HepG2 (cell line): ENCODE data around the gene CFAP99. TPM values are rescaled to one million over a fixed set of nuclear protein-coding genes. Genes with fewer than 3 reads are reported as not detected.

Source experiments
- ATF4 ChIP-seq, 2 experiments: fragments of 450-650 bp in 1 of 2; sonication (generic) in 1 of 2; formaldehyde crosslinking; IDR thresholded peaks; 2 replicates each; pipeline versions ENCODE4 v1.5.0 to v1.8.0; 2020 to 2022; ENCODE audit warnings: mild to moderate bottlenecking in 1 of 2, missing genetic modification reagents in 1 of 2
- HIVEP1 ChIP-seq: sonication (generic); formaldehyde crosslinking; IDR thresholded peaks from 2 replicates; pipeline ENCODE4 v1.4.0; 2020; ENCODE audit warnings: mild to moderate bottlenecking, missing genetic modification reagents
- KDM5A ChIP-seq: fragments of 200-600 bp; sonication (generic); IDR thresholded peaks from 2 replicates; pipeline ENCODE4 v1.7.0; 2018; ENCODE audit warnings: antibody characterized with exemption, mild to moderate bottlenecking, low read length, borderline replicate concordance
- MAFF ChIP-seq: IDR thresholded peaks from 2 replicates; pipeline ENCODE4 v1.6.1; 2011; ENCODE audit warnings: low read depth, low read length, improper control_type of control experiment
- NFE2L1 ChIP-seq: sonication (generic); formaldehyde crosslinking; IDR thresholded peaks from 2 replicates; pipeline ENCODE4 v1.4.0; 2020; ENCODE audit warnings: missing genetic modification reagents, mild to moderate bottlenecking, borderline replicate concordance
- PHF20 ChIP-seq: sonication (generic); formaldehyde crosslinking; IDR thresholded peaks from 2 replicates; pipeline ENCODE4 v1.5.0; 2020; ENCODE audit warnings: mild to moderate bottlenecking, missing genetic modification reagents
- POLR2A ChIP-seq, 2 experiments: IDR thresholded peaks; 2 replicates each; pipeline ENCODE4 v1.6.1; 2011; ENCODE audit warnings: low read depth in 2 of 2, low read length in 2 of 2, mild to moderate bottlenecking in 1 of 2, moderate library complexity in 1 of 2; ENCODE audit not compliant: insufficient read depth in 1 of 2
- REPIN1 ChIP-seq: sonication (generic); formaldehyde crosslinking; IDR thresholded peaks from 2 replicates; pipeline ENCODE4 v1.8.0; 2022; ENCODE audit warnings: missing genetic modification reagents, low read depth, mild to moderate bottlenecking, borderline replicate concordance
- SALL2 ChIP-seq: sonication (generic); formaldehyde crosslinking; IDR thresholded peaks from 2 replicates; pipeline ENCODE4 v1.8.1; 2023; ENCODE audit warnings: mild to moderate bottlenecking, missing genetic modification reagents, inconsistent platforms
- SKIL ChIP-seq: sonication (generic); formaldehyde crosslinking; IDR thresholded peaks from 2 replicates; pipeline ENCODE4 v1.8.0; 2022; ENCODE audit warnings: missing genetic modification reagents, mild to moderate bottlenecking, moderate library complexity, borderline replicate concordance
- SMARCC2 ChIP-seq: fragments of 450-650 bp; IDR thresholded peaks from 2 replicates; pipeline ENCODE4 v1.6.1; 2017; ENCODE audit warnings: antibody characterized with exemption, mild to moderate bottlenecking
- SRSF1 ChIP-seq: fragments of 200-400 bp; formaldehyde crosslinking; optimal IDR thresholded peaks from 2 replicates; pipeline ENCODE3; 2017; ENCODE audit warnings: mild to moderate bottlenecking, low read depth, low read length, moderate library complexity
- TBX3 ChIP-seq: fragments of 450-650 bp; IDR thresholded peaks from 2 replicates; pipeline ENCODE4 v1.6.1; 2017; ENCODE audit warnings: antibody characterized with exemption, mild to moderate bottlenecking, inconsistent platforms, borderline replicate concordance
- TGIF2 ChIP-seq: IDR thresholded peaks from 2 replicates; pipeline ENCODE4 v1.6.1; 2016; ENCODE audit warnings: control low read depth, missing compliant biosample characterization
- THYN1 ChIP-seq: sonication (generic); formaldehyde crosslinking; IDR thresholded peaks from 2 replicates; pipeline ENCODE4 v1.8.1; 2023; ENCODE audit warnings: low read depth, mild to moderate bottlenecking, moderate library complexity, missing genetic modification reagents, borderline replicate concordance
- ZBTB42 ChIP-seq: sonication (generic); formaldehyde crosslinking; IDR thresholded peaks from 2 replicates; pipeline ENCODE4 v1.5.0; 2020; ENCODE audit warnings: mild to moderate bottlenecking, missing genetic modification reagents
- ZNF101 ChIP-seq: sonication (generic); formaldehyde crosslinking; IDR thresholded peaks from 2 replicates; pipeline ENCODE4 v1.4.0; 2020; ENCODE audit warnings: mild to moderate bottlenecking, low read depth, missing genetic modification reagents, borderline replicate concordance
- ZNF180 ChIP-seq: sonication (generic); formaldehyde crosslinking; IDR thresholded peaks from 2 replicates; pipeline ENCODE4 v1.4.0; 2020; ENCODE audit warnings: low read depth, missing genetic modification reagents, borderline replicate concordance
- ZNF256 ChIP-seq: sonication (generic); formaldehyde crosslinking; conservative IDR thresholded peaks from 2 replicates; pipeline ENCODE4 v1.4.0; 2020; ENCODE audit warnings: missing genetic modification reagents
- ZNF543 ChIP-seq: sonication (generic); formaldehyde crosslinking; IDR thresholded peaks from 2 replicates; pipeline ENCODE4 v1.4.0; 2020; ENCODE audit warnings: mild to moderate bottlenecking, missing genetic modification reagents
- ZNF549 ChIP-seq: sonication (generic); formaldehyde crosslinking; IDR thresholded peaks from 2 replicates; pipeline ENCODE4 v1.5.0; 2020; ENCODE audit warnings: missing genetic modification reagents
- ZNF556 ChIP-seq: sonication (generic); formaldehyde crosslinking; IDR thresholded peaks from 2 replicates; pipeline ENCODE4 v1.4.0; 2020; ENCODE audit warnings: mild to moderate bottlenecking, missing genetic modification reagents, borderline replicate concordance
- ZNF644 ChIP-seq: IDR thresholded peaks from 2 replicates; pipeline ENCODE4 v1.6.1; 2016; ENCODE audit warnings: low read depth
- ZNF703 ChIP-seq: sonication (generic); formaldehyde crosslinking; IDR thresholded peaks from 2 replicates; pipeline ENCODE4 v1.5.1; 2020; ENCODE audit warnings: missing genetic modification reagents, mild to moderate bottlenecking, moderate library complexity, borderline replicate concordance
- ZNF737 ChIP-seq: sonication (generic); formaldehyde crosslinking; IDR thresholded peaks from 2 replicates; pipeline ENCODE4 v1.5.0; 2020; ENCODE audit warnings: missing genetic modification reagents, mild to moderate bottlenecking, borderline replicate concordance
- ZNF83 ChIP-seq: sonication (generic); formaldehyde crosslinking; IDR thresholded peaks from 2 replicates; pipeline ENCODE4 v1.4.0; 2020; ENCODE audit warnings: missing genetic modification reagents, mild to moderate bottlenecking, borderline replicate concordance
- polyA plus RNA-seq, 8 experiments: library from polyadenylated mRNA; depleted of rRNA in 3 of 8; stranded (reverse) in 7 of 8; unstranded in 1 of 8; fragments of >200 nt; fragmentation: Illumina TruSeq in 4 of 8; extraction: Trizol in 4 of 8; gene quantifications; 2 replicates each; pipeline versions ENCODE4 v1.2.1 to v1.2.3, GENCODE V29; 2011 to 2016; ENCODE audit warnings: low read depth in 4 of 8, missing spikeins in 1 of 8, mixed read lengths in 1 of 8; ENCODE audit not compliant: insufficient read depth in 1 of 8
- total RNA-seq, 5 experiments: library from RNA; depleted of rRNA; stranded (reverse); fragments of >200 nt; fragmentation: Illumina TruSeq; extraction: Trizol; gene quantifications; 2 replicates each; pipeline ENCODE4 v1.2.3, GENCODE V29; 2016; ENCODE audit warnings: low read depth in 1 of 5
- TF ChIP-seq, protein P1 (sequence below): sonication (generic); formaldehyde crosslinking; IDR thresholded peaks from 2 replicates; pipeline ENCODE4 v1.5.1; 2020; ENCODE audit warnings: mild to moderate bottlenecking, missing genetic modification reagents, moderate library complexity

The CFAP99 gene
- total and polyA plus RNA-seq, 2 of the 13 experiments (the other 11 are each of a cell fraction or from before 2014, with no cell fraction given): not detected

DNA sequence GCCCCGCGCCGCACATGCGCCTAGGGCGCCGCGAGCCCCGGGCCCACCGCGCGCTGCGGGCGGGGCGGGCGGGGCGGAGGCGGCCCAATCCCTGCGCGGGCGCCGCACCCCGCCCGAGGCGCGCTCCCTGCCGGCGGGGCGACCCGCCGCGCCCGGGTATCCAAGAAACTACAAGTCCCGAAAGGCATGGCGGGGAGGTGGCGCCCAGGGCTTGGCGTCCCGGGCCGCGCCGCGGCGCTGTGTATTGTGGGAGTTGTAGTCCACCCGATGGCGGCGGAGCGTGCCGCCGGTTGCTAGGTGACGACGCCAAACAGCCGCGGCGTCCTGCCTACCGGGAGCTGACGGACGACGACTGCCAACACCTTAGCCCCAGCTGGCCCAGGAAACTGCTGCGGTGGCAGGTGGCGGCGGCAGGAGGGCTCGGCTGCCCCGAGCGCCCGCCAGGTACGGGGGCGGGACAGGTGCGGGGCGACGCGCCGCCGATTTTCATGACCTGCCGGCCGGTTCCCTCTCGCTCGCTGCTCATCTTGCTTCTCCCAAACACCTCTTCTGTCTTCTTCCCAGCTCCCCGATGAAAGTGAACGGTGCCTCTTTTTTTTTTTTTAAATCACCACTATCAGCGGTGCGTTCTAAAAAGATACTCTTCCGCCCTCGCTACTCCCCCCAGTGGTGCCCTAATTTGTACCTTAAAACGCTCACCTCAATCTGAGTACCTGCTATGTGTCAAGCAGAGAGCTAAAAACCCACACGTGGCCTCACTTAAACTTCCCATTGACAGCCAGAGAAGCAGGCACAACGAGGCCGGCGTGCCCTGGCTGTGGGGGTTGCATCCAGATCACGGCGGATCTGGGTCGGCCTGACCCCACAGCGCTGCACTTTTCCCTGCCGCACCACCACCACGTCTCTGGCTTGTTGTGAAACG lies at the start of gene CFAP99 (continued):
- no peak for TF ChIP-seq THYN1 (CRISPR knock-in tag)
- TF ChIP-seq REPIN1: 0 out of 2 replicates have a peak, but pooled peaks have one; percentile 26
- no peak for TF ChIP-seq ZNF83 (CRISPR knock-in tag)
- no peak for TF ChIP-seq KDM5A
- no peak for TF ChIP-seq SKIL (CRISPR knock-in tag)
- no peak for TF ChIP-seq ZNF737 (CRISPR knock-in tag)
- TF ChIP-seq SRSF1: no peak
- TF ChIP-seq TGIF2 (CRISPR knock-in tag): peak; percentile 29; the same call in 1 of the 2 replicates
- TF ChIP-seq ZNF644 (CRISPR knock-in tag): no peak
- no peak; the same call in 1 of the 2 replicates for TF ChIP-seq ZNF556 (CRISPR knock-in tag)
- TF ChIP-seq SALL2 (CRISPR knock-in tag): no peak
- no peak for TF ChIP-seq ZNF256 (CRISPR knock-in tag)
- no peak for TF ChIP-seq SMARCC2
- no peak for TF ChIP-seq HIVEP1 (CRISPR knock-in tag)
- TF ChIP-seq ZNF180: no peak
- TF ChIP-seq, protein P1, sequence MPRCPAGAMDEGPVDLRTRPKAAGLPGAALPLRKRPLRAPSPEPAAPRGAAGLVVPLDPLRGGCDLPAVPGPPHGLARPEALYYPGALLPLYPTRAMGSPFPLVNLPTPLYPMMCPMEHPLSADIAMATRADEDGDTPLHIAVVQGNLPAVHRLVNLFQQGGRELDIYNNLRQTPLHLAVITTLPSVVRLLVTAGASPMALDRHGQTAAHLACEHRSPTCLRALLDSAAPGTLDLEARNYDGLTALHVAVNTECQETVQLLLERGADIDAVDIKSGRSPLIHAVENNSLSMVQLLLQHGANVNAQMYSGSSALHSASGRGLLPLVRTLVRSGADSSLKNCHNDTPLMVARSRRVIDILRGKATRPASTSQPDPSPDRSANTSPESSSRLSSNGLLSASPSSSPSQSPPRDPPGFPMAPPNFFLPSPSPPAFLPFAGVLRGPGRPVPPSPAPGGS (CRISPR knock-in tag): no peak
- TF ChIP-seq ZBTB42 (CRISPR knock-in tag): no peak
- TF ChIP-seq TBX3: 0 out of 2 replicates have a peak, but pooled peaks have one; percentile 30
- no peak for TF ChIP-seq MAFF
- no peak for TF ChIP-seq NFE2L1
- no peak for TF ChIP-seq ZNF543 (CRISPR knock-in tag)
- TF ChIP-seq PHF20: no peak
- no peak for TF ChIP-seq POLR2A (IDR thresholded peaks at IDR 0.05; ENCODE audit: insufficient read depth in 1 of 2, low read depth in 2 of 2, low read length in 2 of 2)
- TF ChIP-seq ATF4 (CRISPR knock-in tag; IDR thresholded peaks at IDR 0.05): no peak
- no peak for TF ChIP-seq ZNF101
- no peak for TF ChIP-seq ZNF549
- TF ChIP-seq ZNF703 (CRISPR knock-in tag): no peak
